ENCODE data around the gene CD200R1. TPM values are rescaled to one million over a fixed set of nuclear protein-coding genes. Genes with fewer than 3 reads are reported as not detected.

The CD200R1 gene
- total and polyA plus RNA-seq, 2 of the 8 experiments (the other 6 are each of a cell fraction or from before 2014, with no cell fraction given), result 0.02 TPM; not detected in 1

- POLR2A ChIA-PET (ENCODE audit: partially characterized antibody), result no interaction called here
- H3K4me3 ChIP-seq (ENCODE audit: extremely low read depth in 1 of 4, insufficient read depth in 2 of 4, low read depth in 3 of 4, low read length in 4 of 4), result no peak overlapping the region
Measured at GRCh38 chr3:112873632-112874031, 101.3 kb downstream of the CD200R1 start.

More at GRCh38 chr3:112873632-112874031, 101.3 kb downstream of the CD200R1 start:
- Histone ChIP-seq H2BK15ac (ENCODE audit: low read length) (no peak overlapping the region), H3K4me1 (replicated peaks in 1 of 4; ENCODE audit: control insufficient read depth in 3 of 4, insufficient read depth in 4 of 4, low read length in 3 of 4) (no peaks in the 10 kb centered on the region), H3K23me2 (ENCODE audit: low read depth, low read length) (no peaks in the 10 kb centered on the region), H3K9ac (replicated peaks in 1 of 4; ENCODE audit: extremely low read depth in 1 of 4, low read depth in 3 of 4, low read length in 3 of 4) (no peak overlapping the region), H2AFZ (ENCODE audit: low read length) (no peak overlapping the region), H3K27ac (ENCODE audit: low read depth, low read length) (no peak overlapping the region), H3K14ac (ENCODE audit: insufficient read length) (no peak overlapping the region), H3K36me3 (ENCODE audit: control insufficient read depth in 2 of 4, insufficient read depth in 4 of 4, low read length in 3 of 4) (no peaks in the 10 kb centered on the region), H3K27me3 (replicated peaks in 1 of 4; ENCODE audit: control insufficient read depth in 3 of 4, extremely low read depth in 1 of 4, insufficient read depth in 3 of 4, low read length in 3 of 4) (no peaks in the 10 kb centered on the region), H2BK12ac (ENCODE audit: low read depth, low read length) (no peak overlapping the region), H4K20me1 (replicated peaks in 1 of 2; ENCODE audit: control insufficient read depth in 1 of 2, insufficient read depth in 2 of 2, low read length in 2 of 2) (no peaks in the 10 kb centered on the region), H3K79me2 (ENCODE audit: control insufficient read depth in 1 of 2, insufficient read depth in 2 of 2, low read length in 2 of 2) (no peaks in the 10 kb centered on the region), H2AK5ac (ENCODE audit: low read depth, low read length) (no peak overlapping the region), H3K4ac (replicated peaks; ENCODE audit: insufficient read length, low read depth, low read length) (no peak overlapping the region), H2BK5ac (ENCODE audit: low read depth, low read length) (no peak overlapping the region), H4K5ac (ENCODE audit: insufficient read length, low read depth, low read length) (no peak overlapping the region), H2BK120ac (replicated peaks; ENCODE audit: low read depth, low read length) (no peak overlapping the region), H3K4me2 (ENCODE audit: insufficient read depth in 1 of 2, low read depth in 2 of 2, low read length in 2 of 2) (no peak overlapping the region), H4K91ac (replicated peaks; ENCODE audit: insufficient read length, low read length) (no peak overlapping the region), H3K9me3 (ENCODE audit: insufficient read depth in 2 of 2, low read depth in 1 of 2, low read length in 1 of 2) (no peaks in the 10 kb centered on the region), H3K56ac (replicated peaks; ENCODE audit: insufficient read length, low read depth, low read length) (no peak overlapping the region), H2BK20ac (ENCODE audit: low read length) (no peak overlapping the region), H4K8ac (ENCODE audit: extremely low read depth, insufficient read depth, low read length) (no peak overlapping the region), H3K23ac (ENCODE audit: insufficient read length) (no peak overlapping the region), H3K79me1 (ENCODE audit: low read depth, low read length) (no peaks in the 10 kb centered on the region), H3K18ac (ENCODE audit: extremely low read depth, low read length) (no peak overlapping the region)
- CTCF ChIA-PET (ENCODE audit: partially characterized antibody), result no interaction called here
- DNase-seq (ENCODE audit: low read depth in 1 of 2, low spot score in 2 of 2) (no peak), FAIRE-seq (no peak)
- TF ChIP-seq SRF (IDR thresholded peaks at IDR 0.05; ENCODE audit: low read depth, low read length) (no peak), POLR2AphosphoS5 (IDR thresholded peaks at IDR 0.05; ENCODE audit: low read depth, low read length) (no peak), BCL11A (IDR thresholded peaks at IDR 0.05; ENCODE audit: low read depth in 2 of 2, low read length in 2 of 2) (no peak), SIN3A (conservative IDR thresholded peaks at IDR 0.05 in 1 of 2, IDR thresholded peaks at IDR 0.05 in 1 of 2; ENCODE audit: low read depth in 1 of 2, low read length in 2 of 2) (no peak), ASH2L (IDR thresholded peaks at IDR 0.05; ENCODE audit: low read length) (no peak), SIRT6 (IDR thresholded peaks at IDR 0.05; ENCODE audit: low read length) (no peak), YY1 (IDR thresholded peaks at IDR 0.05; ENCODE audit: low read depth, low read length) (no peak), BRCA1 (IDR thresholded peaks at IDR 0.05; ENCODE audit: low read depth, low read length) (no peak), JUND (IDR thresholded peaks at IDR 0.05; ENCODE audit: low read length) (no peak), SUZ12 (IDR thresholded peaks at IDR 0.05; ENCODE audit: low read length) (no peak), BACH1 (IDR thresholded peaks at IDR 0.05; ENCODE audit: low read length) (no peak)
- 90% methylated on average over 2 of the region's 2 CpGs; no CpG with 5 or more reads in 1 of the 2 experiments for WGBS, 2 experiments (ENCODE audit: extremely low coverage in 1 of 2, insufficient coverage in 1 of 2, insufficient read length in 1 of 2, insufficient replicate concordance in 2 of 2, low coverage in 1 of 2, low lambda C conversion rate in 2 of 2, missing lambda C conversion rate in 1 of 2)
